Mesothelial cell of epicardium (in vitro differentiated cells): Measurements from ENCODE around the gene GNB1. TPM values are rescaled to one million over a fixed set of nuclear protein-coding genes. Genes with fewer than 3 reads are reported as not detected.
"Not testable (repeated sequence)": the region's sequence is repeated elsewhere in the genome, so short reads cannot be mapped to it uniquely, and the experiment has no call there.

Source experiments
- DNase-seq, 2 experiments: peaks; one replicate each; pipeline ENCODE4 v3.0.0; 2021; ENCODE audit warnings: low spot score in 2 of 2; ENCODE audit not compliant: unreplicated experiment in 2 of 2
- H3K27ac Mint-ChIP-seq: 2 replicates; pipeline ENCODE4 v1.8.0; 2021; ENCODE audit warnings: mixed read lengths
- H3K27me3 Mint-ChIP-seq: 2 replicates; pipeline ENCODE4 v1.8.0; 2021; ENCODE audit warnings: low read depth, mixed read lengths
- H3K36me3 Mint-ChIP-seq: 2 replicates; pipeline ENCODE4 v1.8.0; 2021; ENCODE audit warnings: mixed read lengths
- H3K4me1 Mint-ChIP-seq: 2 replicates; pipeline ENCODE4 v1.8.0; 2021; ENCODE audit warnings: mixed read lengths
- H3K4me3 Mint-ChIP-seq: 2 replicates; pipeline ENCODE4 v1.8.0; 2021; ENCODE audit warnings: mild to moderate bottlenecking, moderate library complexity, mixed read lengths
- H3K9me3 Mint-ChIP-seq: 2 replicates; pipeline ENCODE4 v1.8.0; 2021; ENCODE audit warnings: mixed read lengths
- CTCF ChIP-seq: fragments of 200-600 bp; sonication (generic); IDR thresholded peaks from one replicate; pipeline ENCODE4 v1.5.0; 2021; ENCODE audit warnings: antibody characterized with exemption; ENCODE audit not compliant: unreplicated experiment
- total RNA-seq: library from RNA; stranded (reverse); gene quantifications from 3 replicates; pipeline ENCODE4 v1.2.1, GENCODE V29; 2021

GNB1 gene
- total RNA-seq, 1 donor from 2014 or later: 272 TPM

GRCh38 chr1:1755426-1755825, 135.5 kb downstream of the GNB1 start:
- H3K27me3 Mint-ChIP-seq: no peaks in the 10 kb centered on the region
- H3K27ac Mint-ChIP-seq: no peak overlapping the region
- H3K4me1 Mint-ChIP-seq: no peaks in the 10 kb centered on the region
- H3K9me3 Mint-ChIP-seq: no peaks in the 10 kb centered on the region
- H3K4me3 Mint-ChIP-seq: no peak overlapping the region
- no peak for TF ChIP-seq CTCF
- H3K36me3 Mint-ChIP-seq: peaks cover 11% of the 10 kb centered on the region
- no peak for DNase-seq

DNA sequence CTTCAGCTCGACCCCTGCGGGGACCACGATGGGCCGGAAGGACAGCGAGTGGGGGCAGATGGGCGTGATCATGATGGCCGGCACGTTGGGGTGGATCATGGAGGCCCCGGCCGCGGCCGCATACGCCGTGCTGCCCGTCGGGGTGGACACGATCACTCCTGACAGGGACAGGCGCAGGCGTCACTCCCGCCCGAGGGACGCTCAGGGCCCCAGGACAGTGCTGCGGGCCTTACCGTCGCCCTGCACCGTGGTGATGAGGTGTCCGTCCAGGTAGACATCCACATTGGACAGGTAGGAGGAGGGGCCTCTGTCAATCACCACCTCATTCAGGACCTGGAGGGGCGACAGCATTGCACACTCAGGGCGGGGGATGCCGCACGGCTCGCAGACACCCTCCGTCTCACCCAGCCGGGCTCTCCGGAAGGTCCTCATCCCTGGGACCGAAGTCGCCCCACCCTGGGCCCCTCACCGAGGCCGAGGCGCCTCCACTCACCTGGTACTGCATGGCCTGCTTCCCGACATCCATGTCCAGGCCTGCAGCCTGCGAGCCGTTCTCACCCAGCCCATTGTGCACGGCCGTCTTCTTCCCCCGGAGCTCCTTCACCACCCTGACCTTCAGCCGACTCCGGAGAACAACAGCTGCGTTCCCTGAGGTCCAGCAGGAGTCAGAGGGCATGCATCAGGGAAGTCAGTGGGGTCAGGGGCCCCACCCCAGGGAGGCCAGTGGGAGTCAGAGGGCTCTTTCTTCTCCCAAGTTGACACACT, 136.7 kb downstream of the GNB1 start:
- DNase-seq: no peak
- Mint-ChIP-seq H3K27me3 (no peaks in the 10 kb centered on the region), H3K4me3 (no peak overlapping the region), H3K9me3 (no peaks in the 10 kb centered on the region), H3K4me1 (no peaks in the 10 kb centered on the region), H3K27ac (no peak overlapping the region), H3K36me3 (peaks cover 11% of the 10 kb centered on the region)
- no peak for TF ChIP-seq CTCF

GRCh38 chr1:1753607-1754005, 137.3 kb downstream of the GNB1 start:
- no peak for TF ChIP-seq CTCF
- H3K4me3 Mint-ChIP-seq: no peak overlapping the region
- no peak overlapping the region for H3K27ac Mint-ChIP-seq
- no peak for DNase-seq
- no peaks in the 10 kb centered on the region for H3K9me3 Mint-ChIP-seq
- no peaks in the 10 kb centered on the region for H3K27me3 Mint-ChIP-seq
- no peaks in the 10 kb centered on the region for H3K4me1 Mint-ChIP-seq
- peaks cover 11% of the 10 kb centered on the region for H3K36me3 Mint-ChIP-seq

GRCh38 chr1:1752636-1753606, 138.0 kb downstream of the GNB1 start:
- no peak for TF ChIP-seq CTCF
- no peak overlapping the region for H3K4me3 Mint-ChIP-seq
- peaks cover 11% of the 10 kb centered on the region for H3K36me3 Mint-ChIP-seq
- no peaks in the 10 kb centered on the region for H3K9me3 Mint-ChIP-seq
- DNase-seq: no peak
- H3K27ac Mint-ChIP-seq: no peak overlapping the region
- no peaks in the 10 kb centered on the region for H3K27me3 Mint-ChIP-seq
- H3K4me1 Mint-ChIP-seq: no peaks in the 10 kb centered on the region

DNA sequence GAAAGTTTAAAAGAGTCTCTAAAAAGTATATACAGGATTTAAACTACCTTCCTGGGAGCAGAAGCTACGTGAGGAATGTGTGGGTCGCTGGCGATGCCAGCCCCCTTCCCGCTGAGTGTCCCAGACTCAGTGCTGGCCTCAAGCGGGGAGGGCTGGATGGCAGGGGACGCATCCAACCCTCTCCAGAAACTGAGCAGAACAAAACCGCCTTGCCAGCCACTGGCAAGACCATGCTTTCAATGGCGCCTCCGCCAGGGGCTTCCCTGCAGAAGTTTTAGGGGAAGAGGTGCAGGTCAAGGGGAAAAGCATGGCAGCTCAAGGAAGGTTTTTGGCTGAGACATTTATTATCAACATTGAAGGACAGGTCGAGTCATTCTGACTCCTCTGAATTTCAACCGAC, 138.7 kb downstream of the GNB1 start:
- no peak overlapping the region for H3K27ac Mint-ChIP-seq
- TF ChIP-seq CTCF: no peak
- H3K4me3 Mint-ChIP-seq: no peak overlapping the region
- no peaks in the 10 kb centered on the region for H3K4me1 Mint-ChIP-seq
- no peaks in the 10 kb centered on the region for H3K9me3 Mint-ChIP-seq
- H3K27me3 Mint-ChIP-seq: no peaks in the 10 kb centered on the region
- H3K36me3 Mint-ChIP-seq: peaks cover 8% of the 10 kb centered on the region
- DNase-seq: no peak

DNA sequence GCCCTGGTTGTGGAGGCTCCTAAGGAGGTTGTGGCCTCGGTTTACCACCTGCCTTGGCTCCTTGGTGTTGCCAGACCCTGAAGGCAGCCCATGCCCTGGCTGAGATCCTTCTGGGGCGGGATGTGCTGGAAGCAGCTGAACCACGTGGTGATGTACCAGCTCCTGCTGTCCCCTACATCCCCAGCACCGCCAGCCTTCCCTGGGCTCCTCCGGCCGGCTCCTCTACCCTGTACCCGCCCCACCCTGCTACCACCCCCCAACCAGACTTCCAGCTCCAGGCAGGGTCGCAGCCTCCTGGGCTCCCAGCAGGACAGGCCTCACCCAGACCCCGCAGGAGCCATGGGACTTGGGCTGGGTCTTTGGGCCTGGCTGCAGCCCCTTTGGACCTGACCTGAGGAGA, 140.9 kb downstream of the GNB1 start:
- H3K4me3 Mint-ChIP-seq, DNase-seq, H3K36me3 Mint-ChIP-seq, H3K27me3 Mint-ChIP-seq, H3K9me3 Mint-ChIP-seq, H3K4me1 Mint-ChIP-seq, H3K27ac Mint-ChIP-seq: not testable (repeated sequence)
